GM23338 (cell line): ENCODE data around the gene C6orf136. TPM values are rescaled to one million over a fixed set of nuclear protein-coding genes. Genes with fewer than 3 reads are reported as not detected.

Source experiments
- ATAC-seq: fragments of 200-7000 bp; cut with Tn5 transposase; 3 replicates; pipeline ENCODE4 v1.9.1; 2020
- DNase-seq: peaks from one replicate; pipeline ENCODE4 v3.0.0-alpha.2; 2015; ENCODE audit warnings: low spot score
- H2AFZ ChIP-seq: fragments of 200-600 bp; sonication (generic); 2 replicates; pipeline ENCODE4 v1.8.0; 2016; ENCODE audit warnings: antibody characterized with exemption, mild to moderate bottlenecking, moderate library complexity
- H3F3A ChIP-seq: fragments of 200-600 bp; sonication (generic); replicated peaks from 2 replicates; pipeline ENCODE4 v1.8.0; 2017; ENCODE audit warnings: antibody characterized with exemption, mixed run types, low read depth
- H3K27ac ChIP-seq: fragments of 200-600 bp; sonication (generic); 2 replicates; pipeline ENCODE4 v1.6.1; 2016; ENCODE audit warnings: low read depth
- H3K27me3 ChIP-seq: fragments of 200-600 bp; sonication (generic); 2 replicates; pipeline ENCODE4 v1.8.0; 2016; ENCODE audit warnings: mild to moderate bottlenecking, mixed run types, moderate library complexity; ENCODE audit not compliant: insufficient read depth
- H3K36me3 ChIP-seq: fragments of 200-600 bp; sonication (generic); 2 replicates; pipeline ENCODE4 v1.8.0; 2016; ENCODE audit warnings: mild to moderate bottlenecking; ENCODE audit not compliant: insufficient read depth
- H3K4me1 ChIP-seq: fragments of 200-600 bp; sonication (generic); 2 replicates; pipeline ENCODE4 v1.8.0; 2016; ENCODE audit warnings: mild to moderate bottlenecking, moderate library complexity; ENCODE audit not compliant: insufficient read depth
- H3K4me2 ChIP-seq: fragments of 200-600 bp; sonication (generic); 2 replicates; pipeline ENCODE4 v1.7.1; 2017; ENCODE audit warnings: mixed run types
- H3K4me3 ChIP-seq: fragments of 200-600 bp; sonication (generic); 2 replicates; pipeline ENCODE4 v1.6.1; 2016; ENCODE audit warnings: mixed run types
- H3K79me2 ChIP-seq: fragments of 200-600 bp; sonication (generic); replicated peaks from 2 replicates; pipeline ENCODE4 v1.8.0; 2017; ENCODE audit warnings: mild to moderate bottlenecking; ENCODE audit not compliant: insufficient read depth
- H3K9me2 ChIP-seq: fragments of 200-600 bp; sonication (generic); 2 replicates; pipeline ENCODE4 v1.8.0; 2017; ENCODE audit not compliant: insufficient read depth
- H4K20me1 ChIP-seq: fragments of 200-600 bp; sonication (generic); replicated peaks from 2 replicates; pipeline ENCODE4 v1.8.0; 2017; ENCODE audit warnings: mild to moderate bottlenecking; ENCODE audit not compliant: insufficient read depth
- H3K27ac Mint-ChIP-seq: 2 replicates; pipeline ENCODE4 v1.8.0; 2020; ENCODE audit warnings: inconsistent platforms, mild to moderate bottlenecking, moderate library complexity, mixed read lengths
- H3K27me3 Mint-ChIP-seq: 3 replicates; pipeline ENCODE4 v1.8.0; 2022; ENCODE audit warnings: low read depth, mild to moderate bottlenecking, moderate library complexity, mixed read lengths, inconsistent platforms; ENCODE audit not compliant: insufficient read depth, poor library complexity
- H3K36me3 Mint-ChIP-seq: 3 replicates; pipeline ENCODE4 v1.8.0; 2021; ENCODE audit warnings: low read depth, mild to moderate bottlenecking, inconsistent platforms, moderate library complexity, mixed read lengths
- H3K4me1 Mint-ChIP-seq: 3 replicates; pipeline ENCODE4 v1.8.0; 2020; ENCODE audit warnings: mild to moderate bottlenecking, inconsistent platforms, mixed read lengths
- H3K4me3 Mint-ChIP-seq: 3 replicates; pipeline ENCODE4 v1.8.0; 2021; ENCODE audit warnings: moderate library complexity, mild to moderate bottlenecking, inconsistent platforms, mixed read lengths
- H3K9me3 Mint-ChIP-seq: 3 replicates; pipeline ENCODE4 v1.8.0; 2020; ENCODE audit warnings: moderate library complexity, mild to moderate bottlenecking, inconsistent platforms, mixed read lengths
- CREB1 ChIP-seq: fragments of 250-450 bp; sonication (Bioruptor Pico); IDR thresholded peaks from 2 replicates; pipeline ENCODE4 v1.5.0; 2020; ENCODE audit warnings: low read depth, mild to moderate bottlenecking, moderate library complexity
- CTCF ChIP-seq, 2 experiments: fragments of 200-600 bp in 1 of 2; sonication (generic) in 1 of 2; conservative IDR thresholded peaks; 2 replicates each; pipeline versions ENCODE4 v1.5.1 to v1.6.1; 2016 to 2017; ENCODE audit warnings: antibody characterized with exemption in 2 of 2, low read depth in 2 of 2, mild to moderate bottlenecking in 2 of 2, moderate library complexity in 1 of 2
- ETS1 ChIP-seq: IDR thresholded peaks from 2 replicates; pipeline ENCODE4 v1.6.1; 2016; ENCODE audit warnings: antibody characterized with exemption
- EZH2 ChIP-seq: fragments of 200-600 bp; sonication (generic); IDR thresholded peaks from one replicate; pipeline ENCODE4 v1.8.0; 2017; ENCODE audit warnings: antibody characterized with exemption, mild to moderate bottlenecking, low read depth; ENCODE audit not compliant: unreplicated experiment
- EZH2phosphoT487 ChIP-seq: fragments of 200-600 bp; sonication (generic); IDR thresholded peaks from one replicate; pipeline ENCODE4 v1.8.1; 2018; ENCODE audit warnings: antibody characterized with exemption; ENCODE audit not compliant: unreplicated experiment
- JUNB ChIP-seq: IDR thresholded peaks from one replicate; pipeline ENCODE4 v1.6.1; 2016; ENCODE audit warnings: antibody characterized with exemption; ENCODE audit not compliant: unreplicated experiment
- NANOG ChIP-seq: IDR thresholded peaks from 2 replicates; pipeline ENCODE4 v1.6.1; 2016; ENCODE audit warnings: antibody characterized with exemption, borderline replicate concordance
- POLR2AphosphoS5 ChIP-seq: IDR thresholded peaks from 2 replicates; pipeline ENCODE4 v1.6.1; 2016; ENCODE audit warnings: antibody characterized with exemption, low read depth
- REST ChIP-seq: IDR thresholded peaks from one replicate; pipeline ENCODE4 v1.6.1; 2018; ENCODE audit warnings: antibody characterized with exemption; ENCODE audit not compliant: unreplicated experiment
- STAT1 ChIP-seq: IDR thresholded peaks from one replicate; pipeline ENCODE4 v1.6.1; 2016; ENCODE audit warnings: antibody characterized with exemption; ENCODE audit not compliant: unreplicated experiment
- ZNF114 ChIP-seq: fragments of 250-450 bp; sonication (Bioruptor Pico); IDR thresholded peaks from 2 replicates; pipeline ENCODE4 v1.5.0; 2020; ENCODE audit warnings: mild to moderate bottlenecking, moderate library complexity
- ZNF462 ChIP-seq: fragments of 250-450 bp; sonication (Bioruptor Pico); IDR thresholded peaks from 2 replicates; pipeline ENCODE4 v1.5.0; 2020; ENCODE audit warnings: mild to moderate bottlenecking, moderate library complexity
- polyA plus RNA-seq: library from polyadenylated mRNA; unstranded; fragments of >200 nt; fragmentation: Nextera tagmentation; extraction: Ambion mirVana; gene quantifications from 2 replicates; pipeline ENCODE4 v1.2.1, GENCODE V29; 2016
- total RNA-seq: library from RNA; depleted of rRNA; stranded (reverse); fragments of >200 nt; shearing (Covaris generic); gene quantifications from 2 replicates; pipeline ENCODE4 v1.2.3, GENCODE V29; 2014

The C6orf136 gene
- total and polyA plus RNA-seq, 2 experiments from 2014 or later = 12.5 to 27.5 TPM

GRCh38 chr6:30696432-30696831 is 49.5 kb downstream of the C6orf136 start:
- ATAC-seq = no peak
- TF ChIP-seq EZH2 = no peak
- TF ChIP-seq STAT1 = no peak
- no peak for TF ChIP-seq NANOG
- no peak for TF ChIP-seq ZNF114 (CRISPR knock-in tag)
- TF ChIP-seq CTCF (conservative IDR thresholded peaks at IDR 0.05; ENCODE audit: low read depth in 2 of 2) = no peak
- no peak for TF ChIP-seq JUNB
- no peak for TF ChIP-seq REST
- TF ChIP-seq CREB1 (CRISPR knock-in tag) = no peak
- TF ChIP-seq EZH2phosphoT487 = no peak
- TF ChIP-seq ZNF462 (CRISPR knock-in tag) = no peak
- no peak for TF ChIP-seq ETS1
- TF ChIP-seq POLR2AphosphoS5 = no peak
- no peak overlapping the region for H3K27ac ChIP-seq

More at GRCh38 chr6:30696432-30696831, 49.5 kb downstream of the C6orf136 start:
- Mint-ChIP-seq H3K9me3 (no peaks in the 10 kb centered on the region), H3K36me3 (peaks cover 11% of the 10 kb centered on the region), H3K27ac (no peak overlapping the region), H3K27me3 (peaks cover 7% of the 10 kb centered on the region), H3K4me1 (peaks cover 10% of the 10 kb centered on the region; the same call in 2 of the 3 replicates), H3K4me3 (no peak overlapping the region)
- Histone ChIP-seq H3K4me2 (no peak overlapping the region), H3K27me3 (no peaks in the 10 kb centered on the region), H3K4me1 (peaks cover under 1% of the 10 kb centered on the region; the same call in 1 of the 2 replicates), H3K4me3 (no peak overlapping the region), H2AFZ (no peak overlapping the region), H3F3A (0 out of 2 replicates have a peak, but pooled peaks cover 6% of the 10 kb centered on the region), H3K9me2 (no peaks in the 10 kb centered on the region), H3K79me2 (no peaks in the 10 kb centered on the region), H3K36me3 (peaks cover 11% of the 10 kb centered on the region), H4K20me1 (no peaks in the 10 kb centered on the region; the same call in 1 of the 2 replicates)
- DNase-seq = no peak
